Epithelial cell of esophagus (primary cell): ENCODE results near the gene SPAG16.

Experiments used
- DNase-seq: peaks from one replicate; pipeline ENCODE4 v3.0.0; 2010; ENCODE audit warnings: low read depth
- H3K4me3 ChIP-seq: 2 replicates; pipeline ENCODE4 v1.5.1; 2011; ENCODE audit warnings: mild to moderate bottlenecking, low read length, control low read depth
- CTCF ChIP-seq: IDR thresholded peaks from 2 replicates; pipeline ENCODE4 v1.5.1; 2011; ENCODE audit warnings: low read depth, mild to moderate bottlenecking, low read length, control low read depth, inconsistent platforms; ENCODE audit not compliant: insufficient read depth; ENCODE audit errors: missing control alignments

SPAG16 gene

GRCh38 chr2:214232271-214232670, 948.0 kb downstream of the SPAG16 start:
- no peak for DNase-seq
- H3K4me3 ChIP-seq, result no peak overlapping the region
- TF ChIP-seq CTCF, result no peak

- TF ChIP-seq CTCF, result no peak
- no peak for DNase-seq
- no peak overlapping the region for H3K4me3 ChIP-seq
Observed at GRCh38 chr2:214233164-214233563, 948.9 kb downstream of the SPAG16 start.

- H3K4me3 ChIP-seq, result no peak overlapping the region
- TF ChIP-seq CTCF, result no peak
Observed at GRCh38 chr2:214242797-214243196, 958.5 kb downstream of the SPAG16 start.

GRCh38 chr2:214244847-214245246, 960.6 kb downstream of the SPAG16 start:
- no peak for TF ChIP-seq CTCF
- no peak for DNase-seq
- no peak overlapping the region for H3K4me3 ChIP-seq

More at GRCh38 chr2:214242797-214243196, 958.5 kb downstream of the SPAG16 start:
- no peak for DNase-seq

- TF ChIP-seq CTCF, result no peak
- H3K4me3 ChIP-seq, result no peak overlapping the region
- no peak for DNase-seq
Observed at GRCh38 chr2:214246417-214246816, 962.2 kb downstream of the SPAG16 start.

- TF ChIP-seq CTCF, result no peak
- DNase-seq, result no peak
- H3K4me3 ChIP-seq, result no peak overlapping the region
Observed at GRCh38 chr2:214247531-214247930, 963.3 kb downstream of the SPAG16 start.

- TF ChIP-seq CTCF, result no peak
- no peak for DNase-seq
- no peak overlapping the region for H3K4me3 ChIP-seq
Observed at GRCh38 chr2:214255046-214255445, 970.8 kb downstream of the SPAG16 start.
